H9 (cell line): ENCODE results near the gene SPEM3. TPM values are rescaled to one million over a fixed set of nuclear protein-coding genes. Genes with fewer than 3 reads are reported as not detected.

Experiments
- DNase-seq: peaks from one replicate; pipeline ENCODE4 v3.0.0-alpha.2; 2017
- H2AFZ ChIP-seq: one replicate; pipeline ENCODE4 v1.6.1; 2013; ENCODE audit warnings: mild to moderate bottlenecking, low read length, control low read depth, moderate library complexity
- H2AK5ac ChIP-seq: 2 replicates; pipeline ENCODE4 v1.6.1; 2013; ENCODE audit warnings: low read length, control low read depth, mixed read lengths; ENCODE audit not compliant: insufficient read length
- H2BK120ac ChIP-seq: one replicate; pipeline ENCODE4 v1.6.1; 2013; ENCODE audit warnings: low read depth, mild to moderate bottlenecking, low read length, control low read depth, inconsistent platforms; ENCODE audit not compliant: poor library complexity, severe bottlenecking
- H2BK12ac ChIP-seq: 2 replicates; pipeline ENCODE4 v1.6.1; 2013; ENCODE audit warnings: low read length, control low read depth, mixed read lengths, low read depth; ENCODE audit not compliant: insufficient read length
- H2BK15ac ChIP-seq: 2 replicates; pipeline ENCODE4 v1.6.1; 2013; ENCODE audit warnings: low read depth, low read length, control low read depth
- H2BK20ac ChIP-seq: one replicate; pipeline ENCODE4 v1.6.1; 2013; ENCODE audit warnings: low read depth, mild to moderate bottlenecking, low read length, control low read depth, inconsistent platforms; ENCODE audit not compliant: poor library complexity, severe bottlenecking
- H2BK5ac ChIP-seq: 2 replicates; pipeline ENCODE4 v1.6.1; 2013; ENCODE audit warnings: low read length, control low read depth, mixed read lengths; ENCODE audit not compliant: insufficient read length
- H3K14ac ChIP-seq: 2 replicates; pipeline ENCODE4 v1.6.1; 2013; ENCODE audit warnings: low read length, control low read depth; ENCODE audit not compliant: insufficient read depth
- H3K18ac ChIP-seq: 2 replicates; pipeline ENCODE4 v1.6.1; 2013; ENCODE audit warnings: low read depth, mild to moderate bottlenecking, mixed read lengths, low read length, control low read depth; ENCODE audit not compliant: insufficient read length
- H3K23ac ChIP-seq: 2 replicates; pipeline ENCODE4 v1.6.1; 2013; ENCODE audit warnings: low read length, control low read depth, mixed read lengths, low read depth; ENCODE audit not compliant: insufficient read length
- H3K23me2 ChIP-seq: 2 replicates; pipeline ENCODE4 v1.6.1; 2013; ENCODE audit warnings: low read depth, mild to moderate bottlenecking, mixed read lengths, low read length, control low read depth; ENCODE audit not compliant: insufficient read length, poor library complexity, severe bottlenecking
- H3K27ac ChIP-seq: 2 replicates; pipeline ENCODE4 v1.5.1; 2013; ENCODE audit warnings: low read length, control low read depth, mixed read lengths, low read depth; ENCODE audit not compliant: insufficient read length
- H3K27me3 ChIP-seq: 2 replicates; pipeline ENCODE4 v1.6.1; 2013; ENCODE audit warnings: low read length, control low read depth, inconsistent platforms; ENCODE audit not compliant: insufficient read depth
- H3K4ac ChIP-seq: 2 replicates; pipeline ENCODE4 v1.6.1; 2013; ENCODE audit warnings: low read depth, mild to moderate bottlenecking, control low read depth, inconsistent platforms, low read length, moderate library complexity
- H3K4me1 ChIP-seq: 2 replicates; pipeline ENCODE4 v1.6.1; 2013; ENCODE audit warnings: low read length, control low read depth, inconsistent platforms; ENCODE audit not compliant: insufficient read depth
- H3K4me2 ChIP-seq: 2 replicates; pipeline ENCODE4 v1.6.1; 2013; ENCODE audit warnings: low read length, control low read depth, mixed read lengths; ENCODE audit not compliant: insufficient read length, insufficient read depth
- H3K56ac ChIP-seq: 2 replicates; pipeline ENCODE4 v1.6.1; 2013; ENCODE audit warnings: low read depth, mild to moderate bottlenecking, mixed read lengths, low read length, control low read depth; ENCODE audit not compliant: insufficient read length
- H3K79me1 ChIP-seq: 2 replicates; pipeline ENCODE4 v1.6.1; 2013; ENCODE audit warnings: low read depth, mild to moderate bottlenecking, moderate library complexity, low read length, control low read depth, inconsistent platforms; ENCODE audit not compliant: insufficient read depth, poor library complexity, severe bottlenecking
- H3K79me2 ChIP-seq: 2 replicates; pipeline ENCODE4 v1.6.1; 2013; ENCODE audit warnings: low read length, control low read depth, inconsistent platforms; ENCODE audit not compliant: insufficient read depth
- H3K9ac ChIP-seq: 2 replicates; pipeline ENCODE4 v1.6.1; 2013; ENCODE audit warnings: low read length, control low read depth, mixed read lengths; ENCODE audit not compliant: insufficient read length; ENCODE audit errors: extremely low read depth
- H3K9me3 ChIP-seq: one replicate; pipeline ENCODE4 v1.6.1; 2013; ENCODE audit warnings: low read depth, low read length, inconsistent platforms; ENCODE audit not compliant: control insufficient read depth
- H3T11ph ChIP-seq: one replicate; pipeline ENCODE4 v1.6.1; 2013; ENCODE audit warnings: mild to moderate bottlenecking, low read length, control low read depth, inconsistent platforms
- H4K20me1 ChIP-seq: one replicate; pipeline ENCODE4 v1.6.1; 2013; ENCODE audit not compliant: control insufficient read depth, insufficient read length, insufficient read depth
- H4K5ac ChIP-seq: 2 replicates; pipeline ENCODE4 v1.6.1; 2013; ENCODE audit warnings: low read depth, mild to moderate bottlenecking, mixed read lengths, low read length, control low read depth; ENCODE audit not compliant: insufficient read length
- H4K8ac ChIP-seq: replicated peaks from 2 replicates; pipeline ENCODE4 v1.6.1; 2013; ENCODE audit warnings: low read length, control low read depth, mixed read lengths, low read depth; ENCODE audit not compliant: insufficient read length
- H4K91ac ChIP-seq: 2 replicates; pipeline ENCODE4 v1.6.1; 2013; ENCODE audit warnings: low read depth, mild to moderate bottlenecking, moderate library complexity, mixed read lengths, low read length, control low read depth; ENCODE audit not compliant: insufficient read length
- H3K27ac Mint-ChIP-seq, 3 experiments: 2 replicates in 2 of 3; 3 replicates in 1 of 3; pipeline ENCODE4 v1.8.0; 2020 to 2021; ENCODE audit warnings: mixed read lengths in 3 of 3, mild to moderate bottlenecking in 1 of 3, moderate library complexity in 1 of 3
- H3K27me3 Mint-ChIP-seq: 2 replicates; pipeline ENCODE4 v1.8.0; 2021; ENCODE audit warnings: low read depth, mild to moderate bottlenecking, moderate library complexity, mixed read lengths
- H3K36me3 Mint-ChIP-seq, 3 experiments: 2 replicates in 2 of 3; 3 replicates in 1 of 3; pipeline ENCODE4 v1.8.0; 2020 to 2021; ENCODE audit warnings: low read depth in 3 of 3, mixed read lengths in 3 of 3; ENCODE audit not compliant: insufficient read depth in 1 of 3
- H3K4me1 Mint-ChIP-seq, 2 experiments: 2 replicates each; pipeline ENCODE4 v1.8.0; 2020; ENCODE audit warnings: mixed read lengths in 2 of 2
- H3K4me3 Mint-ChIP-seq, 2 experiments: 2 replicates in 1 of 2; 3 replicates in 1 of 2; pipeline ENCODE4 v1.8.0; 2020 to 2021; ENCODE audit warnings: mild to moderate bottlenecking in 2 of 2, mixed read lengths in 2 of 2, moderate library complexity in 1 of 2
- H3K9me3 Mint-ChIP-seq, 2 experiments: 2 replicates in 1 of 2; 3 replicates in 1 of 2; pipeline ENCODE4 v1.8.0; 2020; ENCODE audit warnings: mild to moderate bottlenecking in 2 of 2, mixed read lengths in 2 of 2, moderate library complexity in 1 of 2
- WGBS: extraction: QIAGEN DNeasy Blood & Tissue Kit; methylation state at CpG from one replicate; pipeline ENCODE4 v1.1.7; 2013; ENCODE audit warnings: missing lambda C conversion rate, low lambda C conversion rate, mixed read lengths; ENCODE audit not compliant: insufficient read length; ENCODE audit errors: extremely low coverage; 5-methylcytosine and 5-hydroxymethylcytosine counted together
- total RNA-seq: library from RNA; stranded (reverse); gene quantifications from 2 replicates; pipeline ENCODE4 v1.2.1, GENCODE V29; 2021
- TF ChIP-seq, protein P1 (sequence below): fragments of 200-600 bp; sonication (generic); conservative IDR thresholded peaks from 3 replicates; pipeline ENCODE4 v1.8.0; 2021; ENCODE audit warnings: antibody characterized with exemption, mild to moderate bottlenecking

Gene SPEM3
- total RNA-seq, 1 experiment from 2014 or later, result not detected

DNA sequence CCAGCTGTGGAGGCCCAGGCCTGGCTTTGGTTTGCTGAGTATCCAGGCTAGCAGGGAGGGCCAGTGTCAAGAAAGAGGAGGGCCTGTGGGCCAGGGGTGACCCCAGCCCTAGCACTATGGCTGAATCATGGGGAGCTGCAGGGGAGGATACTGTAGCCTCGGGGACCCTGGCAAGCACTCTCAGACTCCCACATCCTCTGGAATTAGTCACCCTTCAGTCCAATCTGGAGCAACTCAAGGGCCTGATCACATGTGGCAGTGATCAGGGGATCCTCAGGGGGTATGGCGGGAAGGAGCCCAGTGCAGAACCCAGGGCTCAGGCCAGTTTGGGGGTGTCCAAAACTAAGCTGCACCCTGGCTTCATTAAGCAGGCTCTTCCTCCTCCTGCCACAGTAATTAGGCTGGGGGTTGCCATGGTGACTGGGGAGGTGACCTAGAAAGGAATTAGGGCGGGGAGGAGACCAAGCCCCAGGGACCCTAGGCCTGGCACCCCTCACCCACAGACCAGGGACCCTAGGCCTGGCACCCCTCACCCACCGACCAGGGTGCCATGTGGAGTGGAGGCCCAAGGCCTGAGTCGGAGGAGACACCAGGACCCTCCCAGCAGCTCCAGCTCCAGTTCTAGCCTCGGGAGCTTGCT lies 15.2 kb upstream of the SPEM3 start:
- H4K91ac ChIP-seq, result no peak overlapping the region
- H2BK5ac ChIP-seq, result no peak overlapping the region
- peak overlapping the region in 1 of 3 experiments; percentile 20; a peak in 3 of 7 replicates for H3K27ac Mint-ChIP-seq
- H3K9ac ChIP-seq, result no peak overlapping the region
- no peak overlapping the region for H3K14ac ChIP-seq
- H3K18ac ChIP-seq, result no peak overlapping the region
- H3K4ac ChIP-seq, result no peak overlapping the region
- no peaks in the 10 kb centered on the region for H3K79me1 ChIP-seq
- H3K23me2 ChIP-seq, result no peaks in the 10 kb centered on the region
- H3K4me1 ChIP-seq, result no peaks in the 10 kb centered on the region
- H4K5ac ChIP-seq, result no peak overlapping the region
- no peak for DNase-seq
- H3K27ac ChIP-seq, result no peak overlapping the region
- no peak overlapping the region for H2BK15ac ChIP-seq
- H3K4me2 ChIP-seq, result no peak overlapping the region
- H2AFZ ChIP-seq, result no peak overlapping the region
- no peaks in the 10 kb centered on the region for H3K27me3 Mint-ChIP-seq
- H3K23ac ChIP-seq, result no peak overlapping the region
- H4K8ac ChIP-seq, result no peak overlapping the region
- H2AK5ac ChIP-seq, result no peak overlapping the region
- no peak overlapping the region for H3K56ac ChIP-seq
- H3K27me3 ChIP-seq, result no peaks in the 10 kb centered on the region
- no CpG with 5 or more reads among the region's 6 CpGs for WGBS
- no peaks in the 10 kb centered on the region for H3K79me2 ChIP-seq
- H2BK12ac ChIP-seq, result no peak overlapping the region
- H3K4me1 Mint-ChIP-seq, result peaks cover 4 to 18% of the 10 kb centered on the region in 2 experiments; a peak in 3 of 4 replicates
- H3T11ph ChIP-seq, result no peak overlapping the region
- peaks cover 0 to 2% of the 10 kb centered on the region in 2 experiments; a peak in 1 of 5 replicates for H3K9me3 Mint-ChIP-seq
- H3K36me3 Mint-ChIP-seq, result peaks cover 24 to 63% (median 54%) of the 10 kb centered on the region in 3 experiments
- H2BK20ac ChIP-seq, result no peak overlapping the region
- H4K20me1 ChIP-seq, result no peaks in the 10 kb centered on the region
- H3K9me3 ChIP-seq, result no peaks in the 10 kb centered on the region
- no peak overlapping the region for H3K4me3 Mint-ChIP-seq
- no peak overlapping the region for H2BK120ac ChIP-seq
- TF ChIP-seq, protein P1, sequence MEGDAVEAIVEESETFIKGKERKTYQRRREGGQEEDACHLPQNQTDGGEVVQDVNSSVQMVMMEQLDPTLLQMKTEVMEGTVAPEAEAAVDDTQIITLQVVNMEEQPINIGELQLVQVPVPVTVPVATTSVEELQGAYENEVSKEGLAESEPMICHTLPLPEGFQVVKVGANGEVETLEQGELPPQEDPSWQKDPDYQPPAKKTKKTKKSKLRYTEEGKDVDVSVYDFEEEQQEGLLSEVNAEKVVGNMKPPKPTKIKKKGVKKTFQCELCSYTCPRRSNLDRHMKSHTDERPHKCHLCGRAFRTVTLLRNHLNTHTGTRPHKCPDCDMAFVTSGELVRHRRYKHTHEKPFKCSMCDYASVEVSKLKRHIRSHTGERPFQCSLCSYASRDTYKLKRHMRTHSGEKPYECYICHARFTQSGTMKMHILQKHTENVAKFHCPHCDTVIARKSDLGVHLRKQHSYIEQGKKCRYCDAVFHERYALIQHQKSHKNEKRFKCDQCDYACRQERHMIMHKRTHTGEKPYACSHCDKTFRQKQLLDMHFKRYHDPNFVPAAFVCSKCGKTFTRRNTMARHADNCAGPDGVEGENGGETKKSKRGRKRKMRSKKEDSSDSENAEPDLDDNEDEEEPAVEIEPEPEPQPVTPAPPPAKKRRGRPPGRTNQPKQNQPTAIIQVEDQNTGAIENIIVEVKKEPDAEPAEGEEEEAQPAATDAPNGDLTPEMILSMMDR, result no peak
